HG03378 (cell line): Measurements from ENCODE around the gene MAPKAPK2.

Source experiments
- ATAC-seq: cut with Tn5 transposase; IDR thresholded peaks from one replicate; pipeline ENCODE4 v1.9.1; 2021; ENCODE audit warnings: mild to moderate bottlenecking, moderate library complexity; ENCODE audit not compliant: unreplicated experiment

The MAPKAPK2 gene

DNA sequence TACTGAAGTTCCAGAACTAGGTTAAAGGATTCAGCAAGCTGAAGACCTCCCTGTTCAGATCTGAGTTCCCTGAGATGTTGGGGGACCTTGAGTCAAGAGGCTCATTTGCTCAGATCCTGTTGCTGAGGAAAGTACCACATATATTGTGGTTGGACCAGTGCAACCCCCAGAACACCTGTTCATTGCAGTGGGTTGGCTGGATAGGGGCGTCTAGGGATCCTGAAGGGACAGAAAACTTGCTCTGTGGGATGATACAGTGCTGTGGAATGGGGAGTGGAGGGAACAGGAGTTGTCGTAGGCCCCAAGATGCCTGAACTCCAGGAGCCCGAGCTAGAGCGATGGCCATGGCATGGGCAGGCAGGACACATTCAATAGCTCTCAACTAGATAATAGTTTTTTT, 24.6 kb upstream of the MAPKAPK2 start:
- ATAC-seq = no peak

DNA sequence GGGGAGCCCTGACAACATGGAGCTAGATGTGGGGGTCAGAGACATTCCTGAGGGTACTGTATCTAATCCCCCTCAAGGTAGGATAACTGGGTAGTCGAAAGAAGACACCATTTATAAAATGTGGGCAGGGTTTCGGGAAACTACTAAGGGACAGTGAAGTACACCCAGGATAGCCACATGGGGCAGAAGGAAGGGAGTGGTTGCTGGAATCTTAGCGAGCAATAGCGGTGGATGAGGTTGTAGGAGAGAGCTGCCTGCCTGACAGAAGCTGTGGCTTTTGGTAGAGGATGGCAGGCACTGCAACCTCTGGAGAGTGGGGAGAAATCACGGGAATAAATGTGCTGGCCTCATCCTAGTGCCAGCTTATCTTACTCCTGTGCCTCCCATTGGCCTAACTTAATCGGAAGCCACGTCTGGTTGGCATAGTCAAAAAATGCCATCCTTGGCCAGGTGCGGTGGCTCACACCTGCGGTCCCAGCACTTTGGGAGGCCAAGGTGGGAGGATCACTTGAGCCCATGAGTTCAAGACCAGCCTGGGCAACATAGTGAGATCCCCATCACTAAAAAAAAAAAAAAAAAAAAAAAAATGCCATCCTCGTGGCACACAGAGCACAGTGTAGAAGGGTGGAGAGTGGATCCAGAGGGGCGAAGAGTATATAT, 23.4 kb upstream of the MAPKAPK2 start:
- ATAC-seq = no peak

DNA sequence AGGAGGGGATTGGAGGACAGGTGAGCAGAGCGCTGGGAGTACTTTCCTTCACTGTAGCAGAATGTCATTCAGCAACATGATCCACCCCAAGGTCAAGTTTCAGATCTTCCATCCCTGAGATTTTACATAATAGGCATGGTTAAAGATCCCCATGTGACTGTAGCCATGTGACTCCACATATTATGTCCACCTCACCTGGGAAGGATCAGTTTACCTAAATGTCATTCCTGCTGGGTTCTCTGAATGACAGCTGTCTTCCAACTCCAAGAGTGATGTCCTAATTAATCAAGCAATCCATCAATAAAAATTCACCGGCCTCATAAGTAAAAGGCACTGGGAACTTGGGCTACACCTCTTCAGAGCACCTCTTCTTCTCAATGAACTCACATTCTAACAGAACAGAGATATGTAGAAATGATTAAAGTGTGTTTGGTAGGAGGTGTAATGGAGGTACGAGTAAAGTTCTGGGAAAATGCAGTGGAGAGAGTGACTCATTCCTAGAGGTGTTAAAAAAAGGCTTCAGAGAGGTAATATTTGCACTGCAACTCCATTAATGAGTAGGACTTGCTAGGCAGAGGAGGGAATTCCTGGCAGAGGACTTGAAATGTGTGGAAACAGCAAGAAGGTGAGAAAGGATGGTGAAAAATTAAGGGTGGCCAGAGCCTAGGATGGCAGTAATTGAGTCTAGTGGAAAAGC, 22.2 kb upstream of the MAPKAPK2 start:
- no peak for ATAC-seq

DNA sequence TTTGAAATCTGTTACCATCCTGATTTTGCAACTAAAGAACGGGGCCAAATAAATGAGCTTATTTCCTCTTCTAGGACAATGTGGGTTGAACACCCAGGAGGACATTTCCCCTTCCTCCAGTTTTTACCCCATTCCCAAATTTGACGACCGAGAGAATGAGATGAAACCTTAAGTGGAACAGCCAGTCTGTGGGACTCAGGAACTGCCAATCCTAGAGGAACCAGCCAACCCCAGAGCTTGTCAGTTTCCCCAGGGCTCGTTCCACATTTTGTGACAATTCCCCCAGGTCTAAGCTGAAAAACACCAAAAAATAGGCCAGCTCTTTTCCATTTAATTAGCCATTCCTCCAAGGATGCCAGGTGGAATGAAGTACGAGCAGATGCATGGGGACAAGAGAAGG, 21.3 kb upstream of the MAPKAPK2 start:
- ATAC-seq = no peak

DNA sequence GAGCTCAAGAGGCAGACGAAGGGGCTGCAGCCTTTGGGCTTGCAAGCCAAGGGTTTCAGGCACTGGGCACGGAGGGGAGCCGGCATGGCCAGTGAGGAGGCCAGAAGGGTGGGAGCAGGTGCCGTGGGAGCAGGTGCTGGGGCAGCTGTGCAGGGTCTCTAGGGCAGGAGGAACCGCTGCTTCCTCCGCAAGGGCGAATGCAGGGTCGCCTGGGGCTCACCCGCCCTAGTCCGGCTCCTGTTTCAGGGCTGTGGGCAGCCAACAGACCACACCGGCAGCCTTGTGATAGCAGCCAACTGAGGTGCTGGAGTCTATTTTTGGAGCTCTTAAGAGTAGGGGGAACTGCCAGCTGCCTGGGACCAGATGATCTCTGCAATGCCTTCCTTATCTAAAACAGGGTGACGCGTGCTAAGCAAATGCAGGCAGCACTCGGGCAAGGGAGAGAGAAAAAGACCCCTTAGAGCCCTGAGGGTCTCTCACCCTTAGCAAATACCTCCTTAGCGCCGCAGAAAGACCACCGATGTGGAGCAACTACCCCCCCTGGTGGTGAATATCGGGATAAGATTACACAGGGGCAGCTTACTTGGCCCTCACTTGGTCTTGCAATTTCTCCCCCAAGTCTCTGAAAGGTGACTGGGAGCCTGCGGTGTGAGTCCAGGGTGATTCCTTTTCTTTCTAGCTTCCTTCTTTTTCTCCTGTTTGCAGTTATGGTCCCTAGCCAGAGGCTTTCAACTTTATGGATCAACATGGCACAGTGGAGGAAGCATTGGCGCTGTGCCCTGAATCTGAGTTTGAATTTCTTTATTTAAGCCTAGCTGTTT, 20.7 kb upstream of the MAPKAPK2 start:
- peak; percentile 51 for ATAC-seq

DNA sequence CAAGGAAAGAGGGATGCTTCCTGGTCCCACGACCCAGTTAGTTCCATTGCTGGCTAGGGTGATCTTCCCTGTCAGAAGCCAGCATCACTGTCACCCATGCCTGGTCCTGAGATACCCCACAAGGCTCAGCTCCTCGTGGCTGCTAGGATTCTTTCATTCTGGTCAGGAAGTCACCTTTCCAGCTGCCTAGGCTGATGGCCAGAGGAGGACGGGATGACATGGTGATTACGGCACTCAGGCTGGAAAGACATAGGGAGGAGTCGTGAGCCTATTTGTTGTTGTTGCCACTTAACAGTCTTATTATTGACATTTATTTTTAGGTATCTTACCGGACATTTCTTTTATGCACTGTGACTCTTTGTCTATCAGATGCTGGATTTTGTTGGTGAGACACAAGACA, 20.0 kb upstream of the MAPKAPK2 start:
- no peak for ATAC-seq

- no peak for ATAC-seq
These were observed 18.6 kb upstream of the MAPKAPK2 start for GRCh38 chr1:206666031-206666561.

DNA sequence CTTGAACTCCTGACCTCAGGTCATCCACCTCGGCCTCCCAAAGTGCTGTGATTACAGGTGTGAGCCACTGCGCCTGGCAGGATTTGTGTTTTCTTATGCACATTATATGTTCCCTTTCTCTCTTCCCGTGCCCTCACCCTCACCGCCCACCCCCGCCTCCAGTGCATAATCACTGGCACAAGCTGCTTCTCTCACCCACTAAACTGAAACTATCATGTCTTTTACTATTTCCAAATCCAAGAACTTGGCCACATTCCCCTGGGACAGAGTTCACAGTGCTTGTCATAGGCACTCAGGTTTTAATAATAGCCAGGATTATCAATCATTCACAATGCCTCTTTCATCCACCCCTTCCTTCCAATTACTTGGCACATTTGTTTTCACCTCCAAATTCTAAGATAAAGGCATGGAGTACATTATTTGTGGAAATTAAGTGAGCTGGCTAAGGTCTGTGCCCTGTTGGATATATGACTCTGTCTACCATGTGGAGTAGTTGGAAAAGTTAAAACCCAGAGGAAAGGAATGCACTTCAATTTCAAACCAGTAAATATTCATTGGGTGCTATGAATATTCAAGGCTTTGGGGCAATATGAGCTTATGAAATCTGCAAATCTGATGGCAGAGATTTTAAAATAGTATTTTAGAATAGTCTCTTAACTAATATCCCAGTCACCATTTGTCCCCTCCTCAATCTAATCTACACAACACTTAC, 17.6 kb upstream of the MAPKAPK2 start:
- ATAC-seq = no peak

DNA sequence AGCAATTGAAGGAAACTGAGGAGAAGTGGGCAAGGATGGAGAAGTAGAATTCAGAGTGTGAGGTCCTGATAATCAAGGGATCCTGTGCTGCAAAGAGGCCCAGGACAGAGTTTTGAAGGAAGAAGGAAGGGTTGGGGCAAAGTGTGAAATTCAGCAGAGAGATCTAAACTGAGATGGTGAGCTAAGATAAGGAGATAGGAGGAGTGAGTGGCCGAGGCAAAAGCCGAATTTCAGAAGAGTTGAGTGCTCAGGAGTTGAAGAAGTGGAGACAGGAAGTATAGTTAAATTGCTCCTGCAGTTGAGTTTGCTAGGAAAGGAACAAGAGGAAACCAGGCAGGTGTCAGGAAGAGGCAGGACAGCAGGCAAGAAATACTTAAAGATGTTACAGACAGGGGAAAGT, 16.4 kb upstream of the MAPKAPK2 start:
- no peak for ATAC-seq

DNA sequence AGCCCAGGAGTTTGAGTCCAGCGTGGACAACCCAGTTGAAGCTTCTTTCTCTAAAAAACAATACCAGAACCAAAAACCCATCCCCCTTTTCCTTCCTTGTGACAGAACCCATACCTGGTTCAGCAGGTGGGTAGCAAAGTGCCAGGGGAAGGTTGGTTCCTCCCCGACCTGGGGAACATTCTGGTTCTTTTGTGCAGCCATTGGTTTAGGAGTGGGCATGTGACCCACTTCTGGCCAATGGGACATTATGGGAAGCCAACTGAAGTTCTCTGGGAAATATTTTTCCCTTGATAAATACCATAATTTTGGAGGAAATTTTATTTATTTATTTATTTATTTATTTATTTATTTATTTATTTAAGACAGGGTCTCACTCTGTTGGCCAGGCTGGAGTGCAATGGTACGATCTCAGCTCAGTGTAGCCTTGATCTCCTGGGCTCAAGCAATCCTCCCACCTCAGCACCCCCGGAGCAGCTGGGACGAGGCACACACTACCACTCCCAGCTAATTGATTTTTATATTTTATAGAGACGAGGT, 15.8 kb upstream of the MAPKAPK2 start:
- ATAC-seq = no peak

- no peak for ATAC-seq
These were observed 12.6 kb upstream of the MAPKAPK2 start for GRCh38 chr1:206672011-206672688.

GRCh38 chr1:206672844-206673758, 11.6 kb upstream of the MAPKAPK2 start:
- ATAC-seq = peak; percentile 43

GRCh38 chr1:206674236-206674635, 10.5 kb upstream of the MAPKAPK2 start:
- ATAC-seq = no peak

DNA sequence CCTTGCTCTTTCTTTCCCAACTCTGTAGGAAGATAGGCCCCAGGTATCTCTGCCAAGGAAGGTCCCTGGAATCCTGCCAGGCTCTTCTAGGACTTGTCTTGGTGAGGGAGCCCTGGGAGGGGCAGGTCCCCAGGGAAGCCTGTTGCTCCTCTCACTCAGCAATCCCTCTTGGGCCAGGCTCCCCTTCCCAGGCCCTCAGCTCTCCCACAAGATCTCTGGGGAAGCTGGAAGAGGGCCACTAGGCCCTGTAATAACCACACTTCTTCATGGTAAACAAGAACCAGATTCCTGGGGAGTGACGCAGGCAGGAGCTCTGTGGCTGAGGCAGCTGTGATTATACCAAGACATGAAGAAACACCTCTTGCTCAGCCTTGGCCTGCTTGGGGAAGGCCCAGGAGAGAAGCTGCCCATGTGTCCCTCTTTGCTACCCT, 9.9 kb upstream of the MAPKAPK2 start:
- no peak for ATAC-seq

GRCh38 chr1:206676499-206676898, 8.2 kb upstream of the MAPKAPK2 start:
- no peak for ATAC-seq

GRCh38 chr1:206678490-206678889, 6.2 kb upstream of the MAPKAPK2 start:
- ATAC-seq = peak; percentile 43

DNA sequence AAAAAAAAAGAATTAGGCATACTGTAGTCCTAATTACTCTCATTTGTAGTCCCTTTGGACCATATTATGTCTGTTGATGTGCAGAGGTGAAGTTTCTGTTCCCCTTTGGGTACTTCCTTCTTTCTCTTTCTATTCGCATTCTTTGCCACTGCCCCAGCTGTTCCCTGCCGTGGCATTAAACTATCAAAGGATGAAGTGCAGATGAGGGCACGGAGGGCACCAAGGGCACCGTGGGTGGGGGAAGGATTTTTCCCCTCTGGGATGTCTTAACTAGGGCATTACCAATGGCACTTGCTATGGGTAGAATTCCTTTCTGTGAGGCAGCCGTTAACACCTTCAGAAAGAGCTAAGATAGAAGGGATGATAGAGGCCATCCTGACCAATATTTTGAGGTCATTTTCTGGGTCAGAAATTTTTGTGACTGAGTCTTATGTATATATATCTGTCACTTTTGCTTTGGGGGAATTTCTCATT, 4.9 kb upstream of the MAPKAPK2 start:
- ATAC-seq = peak; percentile 72

DNA sequence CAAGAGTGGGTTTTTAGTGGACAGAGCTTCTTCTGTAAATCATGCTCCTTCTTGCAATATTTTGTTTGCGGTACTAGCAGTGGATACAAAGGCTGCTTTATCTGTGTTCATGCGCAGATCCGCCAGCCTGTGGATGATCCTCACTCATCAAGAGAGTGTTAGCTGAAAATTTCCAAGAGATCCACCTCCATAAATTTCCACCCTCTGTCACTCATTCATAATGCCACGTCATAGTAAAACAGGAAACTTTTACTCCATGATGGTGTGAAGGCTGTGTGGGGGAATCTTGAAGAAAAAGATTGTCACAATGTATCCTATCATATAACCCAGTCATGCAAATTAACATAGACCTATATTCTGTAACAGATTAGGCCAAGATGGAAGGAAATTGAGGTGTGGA, 4.4 kb upstream of the MAPKAPK2 start:
- ATAC-seq = no peak

- ATAC-seq = no peak
These were observed 3.3 kb upstream of the MAPKAPK2 start for GRCh38 chr1:206681359-206681758.
